ENCODE results near the gene PGAM1. TPM values are rescaled to one million over a fixed set of nuclear protein-coding genes. Genes with fewer than 3 reads are reported as not detected.

Gene PGAM1
- total and polyA plus RNA-seq, 2 of the 13 experiments (the other 11 are each of a cell fraction or from before 2014, with no cell fraction given) = 354 to 483 TPM

GRCh38 chr10:97399843-97400545 is 26.0 kb upstream of the PGAM1 start (continued):
- TF ChIP-seq ZNF574 (CRISPR knock-in tag; IDR thresholded peaks at IDR 0.05) (no peak), ZNF782 (CRISPR knock-in tag; IDR thresholded peaks at IDR 0.05; ENCODE audit: borderline replicate concordance) (no peak), NCOA1 (CRISPR knock-in tag; IDR thresholded peaks at IDR 0.05) (peak; percentile 5; the same call in 1 of the 2 replicates), ATF3 (CRISPR knock-in tag; IDR thresholded peaks at IDR 0.05) (no peak), ZNF430 (CRISPR knock-in tag; IDR thresholded peaks at IDR 0.05) (0 out of 2 replicates have a peak, but pooled peaks have one; percentile 23), MED1 (CRISPR knock-in tag; IDR thresholded peaks at IDR 0.05) (peak; percentile 50; the same call in 1 of the 2 replicates), NFIC (IDR thresholded peaks at IDR 0.05; ENCODE audit: low read length) (no peak), NCOA5 (CRISPR knock-in tag; IDR thresholded peaks at IDR 0.05) (no peak), HNRNPK (IDR thresholded peaks at IDR 0.05; ENCODE audit: low read depth, low read length, poor library complexity, severe bottlenecking) (no peak), RFX3 (CRISPR knock-in tag; IDR thresholded peaks at IDR 0.05) (no peak), DPF2 (CRISPR knock-in tag; IDR thresholded peaks at IDR 0.05; ENCODE audit: borderline replicate concordance, low read depth) (no peak), MXI1 (IDR thresholded peaks at IDR 0.05; ENCODE audit: borderline replicate concordance, low read depth, low read length) (peak; percentile 63; the same call in 1 of the 3 replicates), MEF2D (CRISPR knock-in tag; IDR thresholded peaks at IDR 0.05) (peak; percentile 61), ZNF773 (CRISPR knock-in tag; IDR thresholded peaks at IDR 0.05; ENCODE audit: borderline replicate concordance) (no peak), SETDB1 (CRISPR knock-in tag; IDR thresholded peaks at IDR 0.05; ENCODE audit: borderline replicate concordance) (no peak), KDM1A (CRISPR knock-in tag; IDR thresholded peaks at IDR 0.05) (no peak), ZSCAN21 (CRISPR knock-in tag; IDR thresholded peaks at IDR 0.05; ENCODE audit: borderline replicate concordance) (no peak), ZNF34 (CRISPR knock-in tag; IDR thresholded peaks at IDR 0.05; ENCODE audit: borderline replicate concordance) (no peak), TCF12 (IDR thresholded peaks at IDR 0.05) (no peak), TCF12 (CRISPR knock-in tag; IDR thresholded peaks at IDR 0.05) (no peak), ZNF33B (CRISPR knock-in tag; IDR thresholded peaks at IDR 0.05) (no peak), ZNF235 (CRISPR knock-in tag; IDR thresholded peaks at IDR 0.05; ENCODE audit: borderline replicate concordance) (no peak), RAD21 (CRISPR knock-in tag; IDR thresholded peaks at IDR 0.05) (no peak), ZNF652 (CRISPR knock-in tag; IDR thresholded peaks at IDR 0.05; ENCODE audit: borderline replicate concordance, low read depth) (no peak), NFE2L2 (IDR thresholded peaks at IDR 0.05; ENCODE audit: low read length) (no peak), ZNF772 (CRISPR knock-in tag; IDR thresholded peaks at IDR 0.05) (no peak), ZSCAN25 (CRISPR knock-in tag; IDR thresholded peaks at IDR 0.05) (no peak)
- TF ChIP-seq, protein P1, sequence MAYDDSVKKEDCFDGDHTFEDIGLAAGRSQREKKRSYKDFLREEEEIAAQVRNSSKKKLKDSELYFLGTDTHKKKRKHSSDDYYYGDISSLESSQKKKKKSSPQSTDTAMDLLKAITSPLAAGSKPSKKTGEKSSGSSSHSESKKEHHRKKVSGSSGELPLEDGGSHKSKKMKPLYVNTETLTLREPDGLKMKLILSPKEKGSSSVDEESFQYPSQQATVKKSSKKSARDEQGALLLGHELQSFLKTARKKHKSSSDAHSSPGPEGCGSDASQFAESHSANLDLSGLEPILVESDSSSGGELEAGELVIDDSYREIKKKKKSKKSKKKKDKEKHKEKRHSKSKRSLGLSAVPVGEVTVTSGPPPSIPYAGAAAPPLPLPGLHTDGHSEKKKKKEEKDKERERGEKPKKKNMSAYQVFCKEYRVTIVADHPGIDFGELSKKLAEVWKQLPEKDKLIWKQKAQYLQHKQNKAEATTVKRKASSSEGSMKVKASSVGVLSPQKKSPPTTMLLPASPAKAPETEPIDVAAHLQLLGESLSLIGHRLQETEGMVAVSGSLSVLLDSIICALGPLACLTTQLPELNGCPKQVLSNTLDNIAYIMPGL (CRISPR knock-in tag; IDR thresholded peaks at IDR 0.05; ENCODE audit: borderline replicate concordance in 1 of 2, low read depth in 1 of 2) = no peak; a peak in 1 of 4 replicates

All from HepG2 (cell line).